OCI-LY7 (cell line): ENCODE data around the gene MGRN1. TPM values are rescaled to one million over a fixed set of nuclear protein-coding genes. Genes with fewer than 3 reads are reported as not detected.

ENCODE experiments used
- BruUV-seq: library from RNA; stranded (reverse); fragments of 400-500 nt; replicated peaks from 2 replicates; lab custom pipeline; 2021; lab: Mats Ljungman, UMichigan
- CTCF ChIA-PET: fragments of 300-600 bp; sonication (Branson Sonifier 250); formaldehyde crosslinking; loops from one replicate; lab custom pipeline; 2022; ENCODE audit warnings: antibody characterized with exemption; ENCODE audit not compliant: unreplicated experiment; lab: Charles Lee
- POLR2A ChIA-PET: fragments of 300-600 bp; sonication (Branson Sonifier 250); formaldehyde crosslinking; loops from one replicate; lab custom pipeline; 2022; ENCODE audit warnings: antibody characterized with exemption; lab: Charles Lee
- DNase-seq: peaks from one replicate; pipeline ENCODE4 v3.0.0-alpha.2; 2015; ENCODE audit warnings: low spot score
- H2AFZ ChIP-seq: fragments of 200-600 bp; sonication (generic), shearing (Covaris generic); 2 replicates; pipeline ENCODE4 v1.6.1; 2014; ENCODE audit warnings: mild to moderate bottlenecking, antibody characterized with exemption, low read length, moderate library complexity
- H3K27ac ChIP-seq: fragments of 200-600 bp; sonication (generic); 2 replicates; pipeline ENCODE4 v1.5.1; 2014; ENCODE audit warnings: mixed run types, low read depth, mild to moderate bottlenecking, moderate library complexity, low read length, inconsistent platforms; ENCODE audit not compliant: poor library complexity, severe bottlenecking
- H3K36me3 ChIP-seq: fragments of 200-600 bp; sonication (generic); 2 replicates; pipeline ENCODE4 v1.6.1; 2014; ENCODE audit warnings: mild to moderate bottlenecking, antibody characterized with exemption, low read length, moderate library complexity, mixed read lengths; ENCODE audit not compliant: insufficient read depth
- H3K4me1 ChIP-seq: fragments of 200-600 bp; sonication (generic); 2 replicates; pipeline ENCODE4 v1.5.1; 2014; ENCODE audit warnings: mild to moderate bottlenecking, low read length; ENCODE audit not compliant: insufficient read depth, poor library complexity, severe bottlenecking
- H3K4me2 ChIP-seq: fragments of 200-600 bp; sonication (generic); 2 replicates; pipeline ENCODE4 v1.6.1; 2014; ENCODE audit warnings: mild to moderate bottlenecking, low read length
- H3K4me3 ChIP-seq: fragments of 200-600 bp; sonication (generic); 2 replicates; pipeline ENCODE4 v1.5.1; 2014; ENCODE audit warnings: mild to moderate bottlenecking, low read depth, low read length; ENCODE audit not compliant: poor library complexity, severe bottlenecking
- H3K79me2 ChIP-seq: fragments of 200-600 bp; sonication (generic); 2 replicates; pipeline ENCODE4 v1.6.1; 2016; ENCODE audit warnings: low read depth, mild to moderate bottlenecking, low read length, moderate library complexity, mixed read lengths; ENCODE audit not compliant: insufficient read depth
- H3K9me2 ChIP-seq: fragments of 200-600 bp; sonication (generic); 2 replicates; pipeline ENCODE4 v1.6.1; 2016; ENCODE audit warnings: mild to moderate bottlenecking, low read length, mixed read lengths; ENCODE audit not compliant: insufficient read depth
- H3K9me3 ChIP-seq: fragments of 200-600 bp; sonication (generic); 2 replicates; pipeline ENCODE4 v1.6.1; 2014; ENCODE audit warnings: mild to moderate bottlenecking, mixed run types, low read length, mixed read lengths
- H4K20me1 ChIP-seq: fragments of 200-600 bp; sonication (generic); 2 replicates; pipeline ENCODE4 v1.6.1; 2014; ENCODE audit warnings: mild to moderate bottlenecking, antibody characterized with exemption, low read length, moderate library complexity, mixed read lengths; ENCODE audit not compliant: insufficient read depth
- EZH2phosphoT487 ChIP-seq: fragments of 200-600 bp; sonication (generic); IDR thresholded peaks from 2 replicates; pipeline ENCODE4 v1.6.1; 2018; ENCODE audit warnings: low read depth, borderline replicate concordance, mild to moderate bottlenecking, mixed run types, antibody characterized with exemption, low read length, moderate library complexity, mixed read lengths
- intact Hi-C: fragments of 100-400 bp; cut with micrococcal nuclease; formaldehyde crosslinking; loops from one replicate; pipeline ENCODE4 v1.10.0; 2022; ENCODE audit not compliant: unreplicated experiment
- total RNA-seq, 2 experiments: library from RNA; depleted of rRNA in 1 of 2; stranded (reverse); fragments of >200 nt in 1 of 2; shearing (Covaris generic) in 1 of 2; gene quantifications; 2 replicates each; pipeline ENCODE4 v1.2.3, GENCODE V29; 2014 to 2022
- TF ChIP-seq, protein P1 (sequence below): fragments of 200-600 bp; sonication (generic); conservative IDR thresholded peaks from 2 replicates; pipeline ENCODE4 v1.5.1; 2014; ENCODE audit warnings: mild to moderate bottlenecking, antibody characterized with exemption, low read length, moderate library complexity, mixed read lengths

The MGRN1 gene
- total RNA-seq, 2 experiments from 2014 or later: 14.1 to 43.1 TPM

GRCh38 chr16:4718466-4718865 lies 93.8 kb downstream of the MGRN1 start:
- CTCF ChIA-PET: no interaction called here
- no peaks in the 10 kb centered on the region for H3K79me2 ChIP-seq
- intact Hi-C loops: no loop called here
- peak; percentile 42 for DNase-seq
- no peaks in the 10 kb centered on the region for H3K9me3 ChIP-seq
- peak overlapping the region; percentile 64 for H3K4me2 ChIP-seq
- peak overlapping the region; percentile 61 for H3K27ac ChIP-seq
- POLR2A ChIA-PET: no interaction called here
- H3K9me2 ChIP-seq: no peaks in the 10 kb centered on the region
- H3K4me3 ChIP-seq: peak overlapping the region; percentile 31
- no peaks in the 10 kb centered on the region for H4K20me1 ChIP-seq
- peaks cover 17% of the 10 kb centered on the region for H3K4me1 ChIP-seq
- no TSS peak for BruUV-seq
- peaks cover 20% of the 10 kb centered on the region; the same call in 1 of the 2 replicates for H3K36me3 ChIP-seq
- peak overlapping the region; percentile 41; the same call in 1 of the 2 replicates for H2AFZ ChIP-seq
- no peak for TF ChIP-seq EZH2phosphoT487
- TF ChIP-seq, protein P1, sequence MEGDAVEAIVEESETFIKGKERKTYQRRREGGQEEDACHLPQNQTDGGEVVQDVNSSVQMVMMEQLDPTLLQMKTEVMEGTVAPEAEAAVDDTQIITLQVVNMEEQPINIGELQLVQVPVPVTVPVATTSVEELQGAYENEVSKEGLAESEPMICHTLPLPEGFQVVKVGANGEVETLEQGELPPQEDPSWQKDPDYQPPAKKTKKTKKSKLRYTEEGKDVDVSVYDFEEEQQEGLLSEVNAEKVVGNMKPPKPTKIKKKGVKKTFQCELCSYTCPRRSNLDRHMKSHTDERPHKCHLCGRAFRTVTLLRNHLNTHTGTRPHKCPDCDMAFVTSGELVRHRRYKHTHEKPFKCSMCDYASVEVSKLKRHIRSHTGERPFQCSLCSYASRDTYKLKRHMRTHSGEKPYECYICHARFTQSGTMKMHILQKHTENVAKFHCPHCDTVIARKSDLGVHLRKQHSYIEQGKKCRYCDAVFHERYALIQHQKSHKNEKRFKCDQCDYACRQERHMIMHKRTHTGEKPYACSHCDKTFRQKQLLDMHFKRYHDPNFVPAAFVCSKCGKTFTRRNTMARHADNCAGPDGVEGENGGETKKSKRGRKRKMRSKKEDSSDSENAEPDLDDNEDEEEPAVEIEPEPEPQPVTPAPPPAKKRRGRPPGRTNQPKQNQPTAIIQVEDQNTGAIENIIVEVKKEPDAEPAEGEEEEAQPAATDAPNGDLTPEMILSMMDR: no peak

DNA sequence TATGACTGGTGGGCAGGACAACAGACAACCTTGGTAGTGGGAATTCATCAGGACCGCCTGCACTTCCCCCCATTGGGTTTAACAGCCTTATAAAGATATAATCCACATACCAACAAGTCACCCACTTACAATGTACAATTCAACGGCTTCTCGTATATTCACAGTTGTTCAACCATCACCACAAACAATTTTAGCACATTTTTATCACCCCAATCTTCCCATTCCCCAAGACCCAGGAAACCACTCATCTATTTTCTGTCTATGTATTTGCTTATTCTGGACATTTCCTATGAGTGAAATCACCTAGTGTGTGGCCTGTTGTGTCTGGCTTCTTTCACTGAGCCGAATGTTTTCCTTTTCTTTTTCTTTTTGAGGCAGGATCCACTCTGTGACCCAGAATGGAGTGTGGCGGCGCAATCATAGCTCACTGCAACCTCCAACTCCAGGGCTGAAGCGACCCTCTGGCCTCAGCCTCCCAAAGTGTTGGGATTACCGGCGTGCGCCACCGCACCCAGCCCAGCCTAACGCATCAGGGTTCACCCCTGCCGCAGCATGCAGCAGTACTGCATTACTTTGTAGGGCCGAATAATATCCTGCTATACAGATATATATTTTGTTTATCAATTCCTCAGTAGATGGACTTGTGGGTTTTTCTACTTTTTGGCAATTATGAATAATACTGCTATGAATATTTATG lies 98.6 kb downstream of the MGRN1 start:
- TF ChIP-seq, protein P1: no peak
- TF ChIP-seq EZH2phosphoT487: no peak
- H4K20me1 ChIP-seq: no peaks in the 10 kb centered on the region
- H3K4me1 ChIP-seq: peaks cover 14% of the 10 kb centered on the region
- no peak overlapping the region for H3K4me2 ChIP-seq
- no peaks in the 10 kb centered on the region for H3K9me3 ChIP-seq
- no peak overlapping the region for H3K27ac ChIP-seq
- intact Hi-C loops: no loop called here
- POLR2A ChIA-PET: no interaction called here
- CTCF ChIA-PET: no interaction called here
- H2AFZ ChIP-seq: no peak overlapping the region
- H3K79me2 ChIP-seq: no peaks in the 10 kb centered on the region
- H3K36me3 ChIP-seq: peaks cover 16% of the 10 kb centered on the region; the same call in 1 of the 2 replicates
- BruUV-seq: no TSS peak
- no peaks in the 10 kb centered on the region for H3K9me2 ChIP-seq
- no peak overlapping the region for H3K4me3 ChIP-seq
- no peak for DNase-seq
